Sigmoid colon (tissue), 4 donors: ENCODE data around the gene SLC25A45.

Source experiments
- EP300 ChIP-seq, 4 donors: sonication (generic); formaldehyde crosslinking; IDR thresholded peaks; one replicate each; pipeline ENCODE4 v1.6.1; 2017; ENCODE audit warnings: antibody characterized with exemption in 4 of 4
- POLR2AphosphoS5 ChIP-seq, 4 donors: sonication (generic); formaldehyde crosslinking; IDR thresholded peaks; one replicate each; pipeline ENCODE4 v1.6.1; 2017; ENCODE audit warnings: antibody characterized with exemption in 4 of 4
- TF ChIP-seq, protein P1 (sequence below), 4 experiments: fragments of 450-650 bp in 3 of 4; fragments of 200-600 bp in 1 of 4; IDR thresholded peaks; one replicate each; pipeline ENCODE4 v1.5.1; 2016 to 2019; ENCODE audit warnings: antibody characterized with exemption in 4 of 4, mild to moderate bottlenecking in 3 of 4, moderate library complexity in 2 of 4

DNA sequence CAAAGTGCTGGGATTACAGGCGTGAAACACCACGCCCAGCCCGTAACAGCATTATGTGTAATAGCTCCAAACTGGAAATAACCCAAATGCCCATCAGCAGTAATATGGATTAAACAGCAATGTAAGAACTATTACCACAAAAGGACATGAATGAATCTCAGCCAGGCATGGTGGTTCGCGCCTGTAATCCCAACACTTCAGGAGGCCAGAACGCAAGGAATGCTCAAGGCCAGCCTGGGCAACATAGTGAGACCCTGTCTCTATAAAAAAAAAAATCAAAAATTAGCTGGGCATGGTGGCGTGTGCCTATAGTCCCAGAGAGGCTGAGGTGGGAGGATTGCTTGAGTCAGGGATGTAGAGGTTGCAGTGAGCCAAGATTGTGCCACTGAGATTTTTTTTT lies 51.9 kb downstream of the SLC25A45 start:
- TF ChIP-seq EP300 (IDR thresholded peaks at IDR 0.05) (no peak), POLR2AphosphoS5 (IDR thresholded peaks at IDR 0.05) (no peak)
- TF ChIP-seq, protein P1, sequence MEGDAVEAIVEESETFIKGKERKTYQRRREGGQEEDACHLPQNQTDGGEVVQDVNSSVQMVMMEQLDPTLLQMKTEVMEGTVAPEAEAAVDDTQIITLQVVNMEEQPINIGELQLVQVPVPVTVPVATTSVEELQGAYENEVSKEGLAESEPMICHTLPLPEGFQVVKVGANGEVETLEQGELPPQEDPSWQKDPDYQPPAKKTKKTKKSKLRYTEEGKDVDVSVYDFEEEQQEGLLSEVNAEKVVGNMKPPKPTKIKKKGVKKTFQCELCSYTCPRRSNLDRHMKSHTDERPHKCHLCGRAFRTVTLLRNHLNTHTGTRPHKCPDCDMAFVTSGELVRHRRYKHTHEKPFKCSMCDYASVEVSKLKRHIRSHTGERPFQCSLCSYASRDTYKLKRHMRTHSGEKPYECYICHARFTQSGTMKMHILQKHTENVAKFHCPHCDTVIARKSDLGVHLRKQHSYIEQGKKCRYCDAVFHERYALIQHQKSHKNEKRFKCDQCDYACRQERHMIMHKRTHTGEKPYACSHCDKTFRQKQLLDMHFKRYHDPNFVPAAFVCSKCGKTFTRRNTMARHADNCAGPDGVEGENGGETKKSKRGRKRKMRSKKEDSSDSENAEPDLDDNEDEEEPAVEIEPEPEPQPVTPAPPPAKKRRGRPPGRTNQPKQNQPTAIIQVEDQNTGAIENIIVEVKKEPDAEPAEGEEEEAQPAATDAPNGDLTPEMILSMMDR (IDR thresholded peaks at IDR 0.05): no peak
